GM23338 (cell line): ENCODE measurements around the gene UPK1A. TPM values are rescaled to one million over a fixed set of nuclear protein-coding genes. Genes with fewer than 3 reads are reported as not detected.

Source experiments
- ATAC-seq: fragments of 200-7000 bp; cut with Tn5 transposase; 3 replicates; pipeline ENCODE4 v1.9.1; 2020
- DNase-seq: peaks from one replicate; pipeline ENCODE4 v3.0.0-alpha.2; 2015; ENCODE audit warnings: low spot score
- H2AFZ ChIP-seq: fragments of 200-600 bp; sonication (generic); 2 replicates; pipeline ENCODE4 v1.8.0; 2016; ENCODE audit warnings: antibody characterized with exemption, mild to moderate bottlenecking, moderate library complexity
- H3F3A ChIP-seq: fragments of 200-600 bp; sonication (generic); replicated peaks from 2 replicates; pipeline ENCODE4 v1.8.0; 2017; ENCODE audit warnings: antibody characterized with exemption, mixed run types, low read depth
- H3K27ac ChIP-seq: fragments of 200-600 bp; sonication (generic); 2 replicates; pipeline ENCODE4 v1.6.1; 2016; ENCODE audit warnings: low read depth
- H3K27me3 ChIP-seq: fragments of 200-600 bp; sonication (generic); 2 replicates; pipeline ENCODE4 v1.8.0; 2016; ENCODE audit warnings: mild to moderate bottlenecking, mixed run types, moderate library complexity; ENCODE audit not compliant: insufficient read depth
- H3K36me3 ChIP-seq: fragments of 200-600 bp; sonication (generic); 2 replicates; pipeline ENCODE4 v1.8.0; 2016; ENCODE audit warnings: mild to moderate bottlenecking; ENCODE audit not compliant: insufficient read depth
- H3K4me1 ChIP-seq: fragments of 200-600 bp; sonication (generic); 2 replicates; pipeline ENCODE4 v1.8.0; 2016; ENCODE audit warnings: mild to moderate bottlenecking, moderate library complexity; ENCODE audit not compliant: insufficient read depth
- H3K4me2 ChIP-seq: fragments of 200-600 bp; sonication (generic); 2 replicates; pipeline ENCODE4 v1.7.1; 2017; ENCODE audit warnings: mixed run types
- H3K4me3 ChIP-seq: fragments of 200-600 bp; sonication (generic); 2 replicates; pipeline ENCODE4 v1.6.1; 2016; ENCODE audit warnings: mixed run types
- H3K79me2 ChIP-seq: fragments of 200-600 bp; sonication (generic); replicated peaks from 2 replicates; pipeline ENCODE4 v1.8.0; 2017; ENCODE audit warnings: mild to moderate bottlenecking; ENCODE audit not compliant: insufficient read depth
- H3K9me2 ChIP-seq: fragments of 200-600 bp; sonication (generic); 2 replicates; pipeline ENCODE4 v1.8.0; 2017; ENCODE audit not compliant: insufficient read depth
- H4K20me1 ChIP-seq: fragments of 200-600 bp; sonication (generic); replicated peaks from 2 replicates; pipeline ENCODE4 v1.8.0; 2017; ENCODE audit warnings: mild to moderate bottlenecking; ENCODE audit not compliant: insufficient read depth
- H3K27ac Mint-ChIP-seq: 2 replicates; pipeline ENCODE4 v1.8.0; 2020; ENCODE audit warnings: inconsistent platforms, mild to moderate bottlenecking, moderate library complexity, mixed read lengths
- H3K27me3 Mint-ChIP-seq: 3 replicates; pipeline ENCODE4 v1.8.0; 2022; ENCODE audit warnings: low read depth, mild to moderate bottlenecking, moderate library complexity, mixed read lengths, inconsistent platforms; ENCODE audit not compliant: insufficient read depth, poor library complexity
- H3K36me3 Mint-ChIP-seq: 3 replicates; pipeline ENCODE4 v1.8.0; 2021; ENCODE audit warnings: low read depth, mild to moderate bottlenecking, inconsistent platforms, moderate library complexity, mixed read lengths
- H3K4me1 Mint-ChIP-seq: 3 replicates; pipeline ENCODE4 v1.8.0; 2020; ENCODE audit warnings: mild to moderate bottlenecking, inconsistent platforms, mixed read lengths
- H3K4me3 Mint-ChIP-seq: 3 replicates; pipeline ENCODE4 v1.8.0; 2021; ENCODE audit warnings: moderate library complexity, mild to moderate bottlenecking, inconsistent platforms, mixed read lengths
- H3K9me3 Mint-ChIP-seq: 3 replicates; pipeline ENCODE4 v1.8.0; 2020; ENCODE audit warnings: moderate library complexity, mild to moderate bottlenecking, inconsistent platforms, mixed read lengths
- CREB1 ChIP-seq: fragments of 250-450 bp; sonication (Bioruptor Pico); IDR thresholded peaks from 2 replicates; pipeline ENCODE4 v1.5.0; 2020; ENCODE audit warnings: low read depth, mild to moderate bottlenecking, moderate library complexity
- CTCF ChIP-seq, 2 experiments: fragments of 200-600 bp in 1 of 2; sonication (generic) in 1 of 2; conservative IDR thresholded peaks; 2 replicates each; pipeline versions ENCODE4 v1.5.1 to v1.6.1; 2016 to 2017; ENCODE audit warnings: antibody characterized with exemption in 2 of 2, low read depth in 2 of 2, mild to moderate bottlenecking in 2 of 2, moderate library complexity in 1 of 2
- ETS1 ChIP-seq: IDR thresholded peaks from 2 replicates; pipeline ENCODE4 v1.6.1; 2016; ENCODE audit warnings: antibody characterized with exemption
- EZH2 ChIP-seq: fragments of 200-600 bp; sonication (generic); IDR thresholded peaks from one replicate; pipeline ENCODE4 v1.8.0; 2017; ENCODE audit warnings: antibody characterized with exemption, mild to moderate bottlenecking, low read depth; ENCODE audit not compliant: unreplicated experiment
- NANOG ChIP-seq: IDR thresholded peaks from 2 replicates; pipeline ENCODE4 v1.6.1; 2016; ENCODE audit warnings: antibody characterized with exemption, borderline replicate concordance
- REST ChIP-seq: IDR thresholded peaks from one replicate; pipeline ENCODE4 v1.6.1; 2018; ENCODE audit warnings: antibody characterized with exemption; ENCODE audit not compliant: unreplicated experiment
- STAT1 ChIP-seq: IDR thresholded peaks from one replicate; pipeline ENCODE4 v1.6.1; 2016; ENCODE audit warnings: antibody characterized with exemption; ENCODE audit not compliant: unreplicated experiment
- ZNF114 ChIP-seq: fragments of 250-450 bp; sonication (Bioruptor Pico); IDR thresholded peaks from 2 replicates; pipeline ENCODE4 v1.5.0; 2020; ENCODE audit warnings: mild to moderate bottlenecking, moderate library complexity
- ZNF331 ChIP-seq: fragments of 250-450 bp; sonication (Bioruptor Pico); IDR thresholded peaks from 2 replicates; pipeline ENCODE4 v1.5.0; 2020; ENCODE audit warnings: low read depth, mild to moderate bottlenecking, moderate library complexity
- ZNF462 ChIP-seq: fragments of 250-450 bp; sonication (Bioruptor Pico); IDR thresholded peaks from 2 replicates; pipeline ENCODE4 v1.5.0; 2020; ENCODE audit warnings: mild to moderate bottlenecking, moderate library complexity
- polyA plus RNA-seq: library from polyadenylated mRNA; unstranded; fragments of >200 nt; fragmentation: Nextera tagmentation; extraction: Ambion mirVana; gene quantifications from 2 replicates; pipeline ENCODE4 v1.2.1, GENCODE V29; 2016
- total RNA-seq: library from RNA; depleted of rRNA; stranded (reverse); fragments of >200 nt; shearing (Covaris generic); gene quantifications from 2 replicates; pipeline ENCODE4 v1.2.3, GENCODE V29; 2014

Gene UPK1A
- total and polyA plus RNA-seq, 2 experiments from 2014 or later = 0.42 to 1.5 TPM

- no peak overlapping the region for H3K4me3 ChIP-seq
- no peaks in the 10 kb centered on the region; the same call in 2 of the 3 replicates for H3K9me3 Mint-ChIP-seq
- H3K36me3 Mint-ChIP-seq = peaks cover 57% of the 10 kb centered on the region
- peaks cover 23% of the 10 kb centered on the region; the same call in 1 of the 2 replicates for H3K36me3 ChIP-seq
- H3K27me3 ChIP-seq = no peaks in the 10 kb centered on the region
- H3K79me2 ChIP-seq = peaks cover 21% of the 10 kb centered on the region
- no peak overlapping the region for H2AFZ ChIP-seq
- H3K9me2 ChIP-seq = no peaks in the 10 kb centered on the region
- no peak overlapping the region for H3K27ac ChIP-seq
- H3K27ac Mint-ChIP-seq = 0 out of 2 replicates have a peak overlapping the region, but pooled peaks have one; percentile 18
- no peak overlapping the region for H3K4me3 Mint-ChIP-seq
- peaks cover 11% of the 10 kb centered on the region for H4K20me1 ChIP-seq
- peaks cover 9% of the 10 kb centered on the region for H3K4me1 Mint-ChIP-seq
- H3K27me3 Mint-ChIP-seq = peaks cover 24% of the 10 kb centered on the region
- DNase-seq = no peak
- ATAC-seq = no peak
- H3F3A ChIP-seq = peaks cover 3% of the 10 kb centered on the region; the same call in 1 of the 2 replicates
- H3K4me2 ChIP-seq = no peak overlapping the region
- TF ChIP-seq ZNF462 (CRISPR knock-in tag) (no peak), ZNF331 (CRISPR knock-in tag) (no peak), ZNF114 (CRISPR knock-in tag) (no peak), REST (no peak), ETS1 (no peak), NANOG (no peak), EZH2 (no peak), CTCF (conservative IDR thresholded peaks at IDR 0.05; ENCODE audit: low read depth in 2 of 2) (no peak), STAT1 (no peak), CREB1 (no peak)
- H3K4me1 ChIP-seq = peaks cover 9% of the 10 kb centered on the region
Measured at GRCh38 chr19:35721374-35721773, 55.1 kb downstream of the UPK1A start.
